ENCODE measurements around the gene KDM2B.
"Not testable (repeated sequence)": the region's sequence is repeated elsewhere in the genome, so short reads cannot be mapped to it uniquely, and the experiment has no call there.

KDM2B gene

GRCh38 chr12:121484564-121484963, 96.3 kb downstream of the KDM2B start:
- H3K27ac ChIP-seq (ENCODE audit: low read depth, low read length); H2BK120ac ChIP-seq (ENCODE audit: low read depth, low read length); H3K79me1 ChIP-seq (ENCODE audit: low read length); H2BK15ac ChIP-seq (replicated peaks; ENCODE audit: low read depth); H4K5ac ChIP-seq (ENCODE audit: low read length); H3K23ac ChIP-seq (ENCODE audit: low read length); DNase-seq; H3K4me3 ChIP-seq (ENCODE audit: low read length); H3K56ac ChIP-seq (ENCODE audit: low read length); H2BK5ac ChIP-seq (ENCODE audit: low read length); H3K9ac ChIP-seq (ENCODE audit: low read length); H3K4me2 ChIP-seq (ENCODE audit: low read length); H3K18ac ChIP-seq (ENCODE audit: low read length); H3K36me3 ChIP-seq (ENCODE audit: control insufficient read depth, insufficient read depth, low read length); H3K4ac ChIP-seq (ENCODE audit: low read depth, low read length); H3K27me3 ChIP-seq (ENCODE audit: insufficient read depth, low read length, poor library complexity); H4K8ac ChIP-seq (ENCODE audit: low read depth, low read length); H3K79me2 ChIP-seq (ENCODE audit: control insufficient read depth, insufficient read depth, low read length); H3K4me1 ChIP-seq (ENCODE audit: control insufficient read depth, low read depth, low read length); H2AK5ac ChIP-seq (ENCODE audit: low read length): not testable (repeated sequence)
- no CpG with 5 or more reads among the region's 5 CpGs for WGBS (ENCODE audit: extremely low coverage, insufficient coverage, low lambda C conversion rate)

- Histone ChIP-seq H3K27ac (ENCODE audit: low read depth, low read length) (no peak overlapping the region), H3K18ac (ENCODE audit: low read length) (no peak overlapping the region), H3K27me3 (ENCODE audit: insufficient read depth, low read length, poor library complexity) (no peaks in the 10 kb centered on the region), H3K4me2 (ENCODE audit: low read length) (no peak overlapping the region), H3K56ac (ENCODE audit: low read length) (no peak overlapping the region), H3K4ac (ENCODE audit: low read depth, low read length) (no peak overlapping the region), H2BK5ac (ENCODE audit: low read length) (no peak overlapping the region), H3K36me3 (ENCODE audit: control insufficient read depth, insufficient read depth, low read length) (no peaks in the 10 kb centered on the region), H3K79me1 (ENCODE audit: low read length) (peaks cover 5% of the 10 kb centered on the region), H3K79me2 (ENCODE audit: control insufficient read depth, insufficient read depth, low read length) (peaks cover 3% of the 10 kb centered on the region), H2BK120ac (ENCODE audit: low read depth, low read length) (no peak overlapping the region), H3K4me3 (ENCODE audit: low read length) (no peak overlapping the region), H4K8ac (ENCODE audit: low read depth, low read length) (no peak overlapping the region), H2AK5ac (ENCODE audit: low read length) (no peak overlapping the region), H2BK15ac (replicated peaks; ENCODE audit: low read depth) (no peak overlapping the region), H3K9ac (ENCODE audit: low read length) (no peak overlapping the region), H3K4me1 (ENCODE audit: control insufficient read depth, low read depth, low read length) (no peaks in the 10 kb centered on the region), H3K23ac (ENCODE audit: low read length) (no peak overlapping the region), H4K5ac (ENCODE audit: low read length) (no peak overlapping the region)
- WGBS (ENCODE audit: extremely low coverage, insufficient coverage, low lambda C conversion rate): no CpG with 5 or more reads among the region's 4 CpGs
- DNase-seq: no peak
Measured at GRCh38 chr12:121483949-121484348, 96.9 kb downstream of the KDM2B start.

DNA sequence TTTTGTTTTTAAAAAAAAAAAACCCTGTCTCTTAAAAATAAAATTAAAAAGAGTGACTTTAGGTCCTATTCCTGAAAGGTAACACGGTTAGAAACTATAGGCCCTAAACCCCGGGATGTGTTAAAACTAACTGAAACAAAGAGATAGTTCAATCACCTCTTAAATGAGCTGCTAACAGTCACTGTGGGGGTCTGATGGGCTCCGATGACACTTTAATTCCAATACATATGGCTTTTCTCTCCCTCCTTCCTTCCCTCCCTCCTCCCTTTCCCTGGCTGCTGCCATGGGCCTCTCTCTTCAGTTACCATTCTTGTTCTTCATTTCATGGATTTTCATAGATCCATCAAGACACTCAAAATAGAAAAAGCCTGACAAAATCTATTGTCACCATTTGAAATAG, 104.3 kb downstream of the KDM2B start:
- H3K4me1 ChIP-seq (ENCODE audit: control insufficient read depth, low read depth, low read length): peaks cover 3% of the 10 kb centered on the region
- no peak overlapping the region for H3K4me3 ChIP-seq (ENCODE audit: low read length)
- no peak overlapping the region for H3K27ac ChIP-seq (ENCODE audit: low read depth, low read length)
- H4K8ac ChIP-seq (ENCODE audit: low read depth, low read length): no peak overlapping the region
- no peak overlapping the region for H3K18ac ChIP-seq (ENCODE audit: low read length)
- peaks cover 1% of the 10 kb centered on the region for H3K79me2 ChIP-seq (ENCODE audit: control insufficient read depth, insufficient read depth, low read length)
- no peak overlapping the region for H3K4me2 ChIP-seq (ENCODE audit: low read length)
- H3K23ac ChIP-seq (ENCODE audit: low read length): no peak overlapping the region
- no peaks in the 10 kb centered on the region for H3K36me3 ChIP-seq (ENCODE audit: control insufficient read depth, insufficient read depth, low read length)
- H3K9ac ChIP-seq (ENCODE audit: low read length): no peak overlapping the region
- peaks cover 7% of the 10 kb centered on the region for H3K79me1 ChIP-seq (ENCODE audit: low read length)
- H4K5ac ChIP-seq (ENCODE audit: low read length): no peak overlapping the region
- WGBS (ENCODE audit: extremely low coverage, insufficient coverage, low lambda C conversion rate): no CpG with 5 or more reads among the region's 3 CpGs
- H2BK15ac ChIP-seq (replicated peaks; ENCODE audit: low read depth): no peak overlapping the region
- H3K56ac ChIP-seq (ENCODE audit: low read length): no peak overlapping the region
- no peaks in the 10 kb centered on the region for H3K27me3 ChIP-seq (ENCODE audit: insufficient read depth, low read length, poor library complexity)
- DNase-seq: peak; percentile 77
- H2BK5ac ChIP-seq (ENCODE audit: low read length): no peak overlapping the region
- no peak overlapping the region for H2AK5ac ChIP-seq (ENCODE audit: low read length)
- no peak overlapping the region for H3K4ac ChIP-seq (ENCODE audit: low read depth, low read length)
- H2BK120ac ChIP-seq (ENCODE audit: low read depth, low read length): no peak overlapping the region

DNA sequence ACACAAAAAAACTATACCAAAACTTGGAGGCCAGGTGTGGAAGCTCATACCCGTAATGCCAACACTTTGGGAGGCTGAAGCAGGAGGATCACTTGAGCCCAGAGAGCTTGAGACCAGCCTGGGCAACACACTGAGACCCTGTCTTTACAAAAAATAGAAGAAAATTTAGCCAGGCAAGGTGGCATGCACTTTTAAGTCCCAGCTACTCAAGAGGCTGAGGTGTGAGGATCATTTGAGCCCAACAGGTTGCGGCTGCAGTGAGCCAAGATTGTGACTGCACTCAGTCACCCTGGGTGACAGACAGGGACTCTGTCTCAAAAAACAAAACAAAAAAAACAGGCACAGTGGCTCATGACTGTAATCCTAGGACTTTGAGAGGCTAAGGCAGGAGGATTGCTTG, 105.5 kb downstream of the KDM2B start:
- no peak for DNase-seq
- Histone ChIP-seq H2BK5ac (ENCODE audit: low read length) (no peak overlapping the region), H3K4ac (ENCODE audit: low read depth, low read length) (no peak overlapping the region), H3K56ac (ENCODE audit: low read length) (no peak overlapping the region), H3K79me2 (ENCODE audit: control insufficient read depth, insufficient read depth, low read length) (peaks cover 1% of the 10 kb centered on the region), H3K9ac (ENCODE audit: low read length) (no peak overlapping the region), H3K23ac (ENCODE audit: low read length) (no peak overlapping the region), H2BK120ac (ENCODE audit: low read depth, low read length) (no peak overlapping the region), H3K4me2 (ENCODE audit: low read length) (no peak overlapping the region), H3K4me3 (ENCODE audit: low read length) (no peak overlapping the region), H2BK15ac (replicated peaks; ENCODE audit: low read depth) (no peak overlapping the region), H4K5ac (ENCODE audit: low read length) (no peak overlapping the region), H2AK5ac (ENCODE audit: low read length) (no peak overlapping the region), H3K27me3 (ENCODE audit: insufficient read depth, low read length, poor library complexity) (no peaks in the 10 kb centered on the region), H3K18ac (ENCODE audit: low read length) (no peak overlapping the region), H3K4me1 (ENCODE audit: control insufficient read depth, low read depth, low read length) (peaks cover 3% of the 10 kb centered on the region), H3K27ac (ENCODE audit: low read depth, low read length) (no peak overlapping the region), H4K8ac (ENCODE audit: low read depth, low read length) (no peak overlapping the region), H3K79me1 (ENCODE audit: low read length) (peaks cover 10% of the 10 kb centered on the region), H3K36me3 (ENCODE audit: control insufficient read depth, insufficient read depth, low read length) (no peaks in the 10 kb centered on the region)
- no CpG with 5 or more reads among the region's 2 CpGs for WGBS (ENCODE audit: extremely low coverage, insufficient coverage, low lambda C conversion rate)

GRCh38 chr12:121472150-121472905, 108.5 kb downstream of the KDM2B start:
- H3K4me2 ChIP-seq (ENCODE audit: low read length): no peak overlapping the region
- peaks cover 10% of the 10 kb centered on the region for H3K79me1 ChIP-seq (ENCODE audit: low read length)
- no peaks in the 10 kb centered on the region for H3K27me3 ChIP-seq (ENCODE audit: insufficient read depth, low read length, poor library complexity)

GRCh38 chr12:121470751-121471150, 110.1 kb downstream of the KDM2B start:
- Histone ChIP-seq H3K79me1 (ENCODE audit: low read length) (peaks cover 13% of the 10 kb centered on the region), H3K4me1 (ENCODE audit: control insufficient read depth, low read depth, low read length) (peaks cover 4% of the 10 kb centered on the region), H3K36me3 (ENCODE audit: control insufficient read depth, insufficient read depth, low read length) (no peaks in the 10 kb centered on the region), H4K8ac (ENCODE audit: low read depth, low read length) (no peak overlapping the region), H2BK120ac (ENCODE audit: low read depth, low read length) (no peak overlapping the region), H3K27ac (ENCODE audit: low read depth, low read length) (no peak overlapping the region), H3K4me2 (ENCODE audit: low read length) (no peak overlapping the region), H3K79me2 (ENCODE audit: control insufficient read depth, insufficient read depth, low read length) (peaks cover 6% of the 10 kb centered on the region), H2AK5ac (ENCODE audit: low read length) (no peak overlapping the region), H3K56ac (ENCODE audit: low read length) (no peak overlapping the region), H2BK5ac (ENCODE audit: low read length) (no peak overlapping the region), H3K27me3 (ENCODE audit: insufficient read depth, low read length, poor library complexity) (no peaks in the 10 kb centered on the region), H3K9ac (ENCODE audit: low read length) (no peak overlapping the region), H2BK15ac (replicated peaks; ENCODE audit: low read depth) (no peak overlapping the region), H4K5ac (ENCODE audit: low read length) (no peak overlapping the region), H3K4ac (ENCODE audit: low read depth, low read length) (no peak overlapping the region), H3K23ac (ENCODE audit: low read length) (no peak overlapping the region), H3K18ac (ENCODE audit: low read length) (no peak overlapping the region), H3K4me3 (ENCODE audit: low read length) (no peak overlapping the region)
- DNase-seq: no peak
- WGBS (ENCODE audit: extremely low coverage, insufficient coverage, low lambda C conversion rate): no CpG with 5 or more reads among the region's 2 CpGs

More at GRCh38 chr12:121472150-121472905, 108.5 kb downstream of the KDM2B start:
- Histone ChIP-seq H2AK5ac (ENCODE audit: low read length) (no peak overlapping the region), H2BK15ac (replicated peaks; ENCODE audit: low read depth) (no peak overlapping the region), H4K8ac (ENCODE audit: low read depth, low read length) (no peak overlapping the region), H3K27ac (ENCODE audit: low read depth, low read length) (no peak overlapping the region), H3K79me2 (ENCODE audit: control insufficient read depth, insufficient read depth, low read length) (peaks cover 1% of the 10 kb centered on the region), H3K23ac (ENCODE audit: low read length) (no peak overlapping the region), H2BK5ac (ENCODE audit: low read length) (no peak overlapping the region), H3K9ac (ENCODE audit: low read length) (no peak overlapping the region), H3K4ac (ENCODE audit: low read depth, low read length) (no peak overlapping the region), H4K5ac (ENCODE audit: low read length) (no peak overlapping the region), H3K18ac (ENCODE audit: low read length) (no peak overlapping the region), H3K56ac (ENCODE audit: low read length) (no peak overlapping the region), H3K4me1 (ENCODE audit: control insufficient read depth, low read depth, low read length) (peaks cover 3% of the 10 kb centered on the region), H2BK120ac (ENCODE audit: low read depth, low read length) (no peak overlapping the region), H3K4me3 (ENCODE audit: low read length) (no peak overlapping the region), H3K36me3 (ENCODE audit: control insufficient read depth, insufficient read depth, low read length) (no peaks in the 10 kb centered on the region)
- DNase-seq: no peak
- 100% methylated on average over 1 of the region's 7 CpGs for WGBS (ENCODE audit: extremely low coverage, insufficient coverage, low lambda C conversion rate)
